ENCODE data around the gene EYA4.

GRCh38 chr6:133337308-133337707 is 96.2 kb downstream of the EYA4 start:
- TF ChIP-seq CTCF (IDR thresholded peaks at IDR 0.05) (no peak), POLR2A (IDR thresholded peaks at IDR 0.05) (no peak)
